Cardiac muscle cell (in vitro differentiated cells and primary cell): ENCODE results near the gene PHETA2. TPM values are rescaled to one million over a fixed set of nuclear protein-coding genes. Genes with fewer than 3 reads are reported as not detected.

Experiments used
- DNase-seq, 2 donors: peaks; one replicate each; pipeline versions ENCODE4 v3.0.0 to v3.0.0-alpha.2; 2010 to 2017; ENCODE audit warnings: low read depth in 1 of 2, low spot score in 1 of 2
- H3K27ac ChIP-seq: fragments of 200-600 bp; sonication (generic); 2 replicates; pipeline ENCODE4 v1.5.1; 2016
- H3K27me3 ChIP-seq: fragments of 200-600 bp; sonication (generic); 2 replicates; pipeline ENCODE4 v1.6.0; 2016; ENCODE audit warnings: control low read depth
- H3K36me3 ChIP-seq: fragments of 200-600 bp; sonication (generic); 2 replicates; pipeline ENCODE4 v1.5.1; 2016; ENCODE audit warnings: control low read depth
- H3K4me1 ChIP-seq: fragments of 200-600 bp; sonication (generic); 2 replicates; pipeline ENCODE4 v1.8.1; 2017; ENCODE audit warnings: low read depth, mild to moderate bottlenecking, mixed run types
- H3K4me3 ChIP-seq: fragments of 200-600 bp; sonication (generic); 2 replicates; pipeline ENCODE4 v1.5.1; 2016; ENCODE audit warnings: mild to moderate bottlenecking
- H3K9me3 ChIP-seq: fragments of 200-600 bp; sonication (generic); 2 replicates; pipeline ENCODE4 v1.5.1; 2017; ENCODE audit warnings: low read depth, mild to moderate bottlenecking, control low read depth
- CTCF ChIP-seq: IDR thresholded peaks from 2 replicates; pipeline ENCODE4 v1.5.1; 2012; ENCODE audit warnings: low read depth, mild to moderate bottlenecking, low read length
- polyA plus RNA-seq: library from polyadenylated mRNA; unstranded; fragments of >200 nt; fragmentation: Nextera tagmentation; extraction: Ambion mirVana; gene quantifications from 2 replicates; pipeline ENCODE4 v1.2.1, GENCODE V29; 2016
- total RNA-seq: library from RNA; depleted of rRNA; stranded (reverse); fragments of >200 nt; gene quantifications from 2 replicates; pipeline ENCODE4 v1.2.3, GENCODE V29; 2016

The PHETA2 gene, protein sequence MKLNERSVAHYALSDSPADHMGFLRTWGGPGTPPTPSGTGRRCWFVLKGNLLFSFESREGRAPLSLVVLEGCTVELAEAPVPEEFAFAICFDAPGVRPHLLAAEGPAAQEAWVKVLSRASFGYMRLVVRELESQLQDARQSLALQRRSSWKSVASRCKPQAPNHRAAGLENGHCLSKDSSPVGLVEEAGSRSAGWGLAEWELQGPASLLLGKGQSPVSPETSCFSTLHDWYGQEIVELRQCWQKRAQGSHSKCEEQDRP
- total RNA-seq (1.1 and 2.2 TPM in 2 replicates), polyA plus RNA-seq (0.68 and 1.1 TPM in 2 replicates)

DNA sequence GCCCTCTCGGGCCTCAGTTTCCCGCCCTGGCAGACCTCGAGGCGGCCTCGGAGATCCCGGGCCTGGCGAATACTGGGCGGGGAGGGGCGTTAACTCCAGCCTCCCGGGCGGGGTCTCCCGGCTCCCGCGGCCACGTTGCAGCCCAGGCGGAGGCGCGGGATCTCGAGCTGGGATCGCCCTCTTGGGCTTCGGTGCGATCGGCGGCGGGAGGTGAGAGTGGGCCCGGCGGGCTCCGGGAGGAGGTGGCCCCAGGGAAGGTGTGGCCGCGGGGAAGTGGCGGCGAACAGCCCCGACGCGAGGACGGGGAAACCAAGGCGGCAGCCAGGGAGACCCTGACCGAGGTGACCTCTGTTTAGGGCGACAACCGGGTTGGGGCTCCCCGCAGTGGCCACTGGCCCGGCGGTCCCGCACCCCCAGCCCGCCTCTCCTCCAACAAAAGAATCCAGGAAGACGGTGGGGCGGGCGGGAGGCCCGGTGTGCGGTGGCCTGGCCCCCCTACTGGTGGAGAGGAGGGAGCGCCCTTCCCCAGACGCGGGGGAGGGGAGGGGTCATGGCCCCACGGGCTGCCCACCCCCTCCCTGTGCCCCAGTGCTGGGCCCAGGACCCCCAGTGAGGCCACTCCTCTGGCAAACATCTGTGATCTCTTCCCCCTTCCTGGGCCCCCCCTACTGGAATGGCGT lies at the start of gene PHETA2:
Gene PHETA2, plus strand, starts transcription at position 117 of the 680 bp plus-strand sequence. CDS start 3,046 bp downstream, outside the sequence.
- no peaks in the 10 kb centered on the region for H3K27me3 ChIP-seq
- no peaks in the 10 kb centered on the region for H3K36me3 ChIP-seq
- H3K27ac ChIP-seq, result peak within 1 kb of the TSS; percentile 86
- H3K9me3 ChIP-seq, result no peaks in the 10 kb centered on the region
- peak; percentile 14 to 63 for DNase-seq
- TF ChIP-seq CTCF, result peak; percentile 42
- H3K4me1 ChIP-seq, result peaks cover 28% of the 10 kb centered on the region
- H3K4me3 ChIP-seq, result no peak within 1 kb of the TSS

DNA sequence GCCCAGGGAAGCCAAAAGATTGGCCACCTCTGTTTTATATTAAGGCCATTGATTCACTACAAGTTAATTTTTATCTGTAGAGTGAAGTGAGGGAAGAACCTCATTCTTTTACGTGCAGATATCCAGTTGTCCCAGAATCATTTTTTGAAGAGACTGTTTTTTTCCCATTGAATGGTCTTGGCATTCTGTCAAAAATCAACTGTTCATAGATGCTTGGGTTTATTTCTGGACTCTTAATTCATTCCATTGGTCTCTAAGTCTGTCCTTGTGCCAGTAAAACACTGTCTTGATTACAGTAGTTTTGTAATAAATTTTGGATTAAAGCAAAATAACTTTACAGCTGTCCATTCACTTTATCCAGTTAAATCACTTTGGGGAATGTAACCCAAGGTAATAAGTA lies 48.6 kb upstream of the PHETA2 start:
- DNase-seq, result no peak
- H3K36me3 ChIP-seq, result no peaks in the 10 kb centered on the region
- H3K4me1 ChIP-seq, result no peaks in the 10 kb centered on the region
- TF ChIP-seq CTCF, result no peak
- H3K9me3 ChIP-seq, result no peaks in the 10 kb centered on the region
- no peak overlapping the region for H3K4me3 ChIP-seq
- no peaks in the 10 kb centered on the region for H3K27me3 ChIP-seq
- no peak overlapping the region for H3K27ac ChIP-seq

GRCh38 chr22:42026705-42027104 lies 47.3 kb upstream of the PHETA2 start:
- H3K27ac ChIP-seq, result no peak overlapping the region
- no peaks in the 10 kb centered on the region for H3K9me3 ChIP-seq
- TF ChIP-seq CTCF, result no peak
- no peak overlapping the region for H3K4me3 ChIP-seq
- no peaks in the 10 kb centered on the region for H3K36me3 ChIP-seq
- H3K4me1 ChIP-seq, result no peaks in the 10 kb centered on the region
- no peak for DNase-seq
- no peaks in the 10 kb centered on the region for H3K27me3 ChIP-seq

- H3K4me1 ChIP-seq, result no peaks in the 10 kb centered on the region
- H3K27ac ChIP-seq, result no peak overlapping the region
- TF ChIP-seq CTCF, result no peak
- no peaks in the 10 kb centered on the region for H3K36me3 ChIP-seq
- H3K27me3 ChIP-seq, result no peaks in the 10 kb centered on the region
- DNase-seq, result no peak
- no peaks in the 10 kb centered on the region for H3K9me3 ChIP-seq
- H3K4me3 ChIP-seq, result no peak overlapping the region
Measured at GRCh38 chr22:42033263-42034181, 40.5 kb upstream of the PHETA2 start.

- no peaks in the 10 kb centered on the region for H3K9me3 ChIP-seq
- no peaks in the 10 kb centered on the region for H3K4me1 ChIP-seq
- no peaks in the 10 kb centered on the region for H3K27me3 ChIP-seq
- DNase-seq, result no peak
- no peak for TF ChIP-seq CTCF
- H3K4me3 ChIP-seq, result no peak overlapping the region
- no peaks in the 10 kb centered on the region for H3K36me3 ChIP-seq
- no peak overlapping the region for H3K27ac ChIP-seq
Measured at GRCh38 chr22:42035256-42035655, 38.8 kb upstream of the PHETA2 start.
